Measurements from ENCODE around the gene ACOT8. TPM values are rescaled to one million over a fixed set of nuclear protein-coding genes. Genes with fewer than 3 reads are reported as not detected.

ACOT8 gene
- total and polyA plus RNA-seq, 2 donors (not counting 3 experiments of a cell fraction or from before 2014, with no cell fraction given) = 15.5 to 50.9 TPM

DNA sequence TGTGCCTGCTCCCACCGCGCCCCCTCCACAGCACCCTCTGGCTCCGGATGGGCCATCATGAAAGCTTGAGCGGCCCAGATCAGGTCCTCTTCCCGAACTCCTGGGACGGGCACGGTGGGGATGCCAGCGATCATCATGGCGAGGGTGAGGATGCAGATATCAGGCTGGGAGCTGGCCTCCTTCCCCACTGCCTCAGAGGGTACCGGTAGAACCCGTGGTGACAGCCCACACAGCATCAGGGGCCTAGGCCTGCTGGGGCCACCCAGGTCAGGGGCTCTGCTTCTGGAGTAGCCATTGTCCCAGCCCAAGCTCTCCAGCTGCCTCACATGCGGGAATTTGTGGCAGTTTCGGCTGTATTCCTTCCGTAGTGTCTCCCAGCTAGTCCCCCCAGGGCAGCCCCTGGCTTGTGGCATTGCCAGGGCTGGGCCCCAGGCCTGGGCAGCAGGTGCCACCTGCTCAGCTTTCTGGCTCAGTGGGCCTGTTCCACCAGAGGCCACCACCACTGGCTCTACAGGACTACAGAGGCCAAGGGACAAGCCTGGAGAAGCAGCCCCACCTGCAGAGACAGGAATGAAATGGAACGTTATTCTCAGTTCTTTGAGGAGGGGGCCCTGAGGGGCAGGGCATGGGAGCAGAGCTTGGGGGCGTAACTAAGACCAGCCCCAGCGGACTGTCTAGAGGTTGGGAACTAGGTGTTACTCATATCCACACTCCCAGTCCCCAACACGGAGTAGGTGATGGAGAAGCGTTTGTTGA lies 29.6 kb upstream of the ACOT8 start:
- no peak overlapping the region for H3K27ac ChIP-seq (ENCODE audit: insufficient read depth, low read depth, low read length)
- no peaks in the 10 kb centered on the region for H3K9me3 ChIP-seq (replicated peaks; ENCODE audit: control insufficient read depth, insufficient read depth, low read length)
- H3K9ac ChIP-seq (replicated peaks; ENCODE audit: extremely low read depth, insufficient read depth, low read length) = no peak overlapping the region
- H3K9me1 ChIP-seq (replicated peaks; ENCODE audit: control insufficient read depth, extremely low read depth, insufficient read depth, low read length) = no peaks in the 10 kb centered on the region
- H3K79me2 ChIP-seq (ENCODE audit: control insufficient read depth, insufficient read depth, low read length) = peaks cover 18% of the 10 kb centered on the region
- TF ChIP-seq GATA2 (IDR thresholded peaks at IDR 0.05; ENCODE audit: insufficient read depth, insufficient read length, low read depth, low read length) = no peak
- no peak for TF ChIP-seq MYC (IDR thresholded peaks at IDR 0.05; ENCODE audit: low read depth, low read length)
- TF ChIP-seq POLR2AphosphoS5 (IDR thresholded peaks at IDR 0.05; ENCODE audit: insufficient read depth, low read depth, low read length) = no peak
- no peak for TF ChIP-seq EZH2 (IDR thresholded peaks at IDR 0.05; ENCODE audit: borderline replicate concordance, low read depth, low read length, severe bottlenecking)
- TF ChIP-seq, protein P1, sequence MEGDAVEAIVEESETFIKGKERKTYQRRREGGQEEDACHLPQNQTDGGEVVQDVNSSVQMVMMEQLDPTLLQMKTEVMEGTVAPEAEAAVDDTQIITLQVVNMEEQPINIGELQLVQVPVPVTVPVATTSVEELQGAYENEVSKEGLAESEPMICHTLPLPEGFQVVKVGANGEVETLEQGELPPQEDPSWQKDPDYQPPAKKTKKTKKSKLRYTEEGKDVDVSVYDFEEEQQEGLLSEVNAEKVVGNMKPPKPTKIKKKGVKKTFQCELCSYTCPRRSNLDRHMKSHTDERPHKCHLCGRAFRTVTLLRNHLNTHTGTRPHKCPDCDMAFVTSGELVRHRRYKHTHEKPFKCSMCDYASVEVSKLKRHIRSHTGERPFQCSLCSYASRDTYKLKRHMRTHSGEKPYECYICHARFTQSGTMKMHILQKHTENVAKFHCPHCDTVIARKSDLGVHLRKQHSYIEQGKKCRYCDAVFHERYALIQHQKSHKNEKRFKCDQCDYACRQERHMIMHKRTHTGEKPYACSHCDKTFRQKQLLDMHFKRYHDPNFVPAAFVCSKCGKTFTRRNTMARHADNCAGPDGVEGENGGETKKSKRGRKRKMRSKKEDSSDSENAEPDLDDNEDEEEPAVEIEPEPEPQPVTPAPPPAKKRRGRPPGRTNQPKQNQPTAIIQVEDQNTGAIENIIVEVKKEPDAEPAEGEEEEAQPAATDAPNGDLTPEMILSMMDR (IDR thresholded peaks at IDR 0.05; ENCODE audit: extremely low read depth in 1 of 2, insufficient read depth in 1 of 2, low read depth in 1 of 2, low read length in 2 of 2) = no peak
- no peak for TF ChIP-seq FOS (IDR thresholded peaks at IDR 0.05; ENCODE audit: borderline replicate concordance, insufficient read depth, low read length)
- no peak for TF ChIP-seq JUN (IDR thresholded peaks at IDR 0.05; ENCODE audit: borderline replicate concordance, insufficient read depth, insufficient read length, low read depth)
- ChIA-PET POLR2A (no interaction called here), CTCF (interaction anchor here (1.5 kb wide), 1 partner anchor 63 kb away, joined by 4 read pairs; no protein-coding TSS in a partner anchor)
- peaks cover 4 to 17% of the 10 kb centered on the region in 2 experiments for H3K36me3 ChIP-seq (ENCODE audit: control insufficient read depth in 2 of 2, extremely low read depth in 1 of 2, insufficient read depth in 2 of 2, low read length in 2 of 2)
- FAIRE-seq (no peak), DNase-seq (ENCODE audit: low read depth, low spot score) (no peak)
- H3K4me3 ChIP-seq (replicated peaks in 1 of 3; ENCODE audit: insufficient read depth in 1 of 3, low read depth in 1 of 3, low read length in 3 of 3) = no peak overlapping the region
- H3K4me2 ChIP-seq (ENCODE audit: insufficient read depth, low read length) = no peak overlapping the region
- H3K27me3 ChIP-seq (ENCODE audit: control insufficient read depth in 2 of 2, insufficient read depth in 2 of 2, low read length in 2 of 2) = no peaks in the 10 kb centered on the region
- BruUV-seq (replicated peaks) = no TSS peak
- dilution Hi-C loops (cut with MboI; ENCODE audit: extremely low pct_ligation_motif_present, low sequenced_read_pairs) (no loop called here), intact Hi-C loops (cut with micrococcal nuclease) (no loop called here)
- peaks cover 19% of the 10 kb centered on the region for H3K4me1 ChIP-seq (ENCODE audit: control insufficient read depth, extremely low read depth, insufficient read depth, low read length)
- H2AFZ ChIP-seq (ENCODE audit: low read depth, low read length) = no peak overlapping the region
- no peaks in the 10 kb centered on the region for H4K20me1 ChIP-seq (replicated peaks; ENCODE audit: control insufficient read depth, extremely low read depth, insufficient read depth, low read length)
